Measurements from ENCODE around the gene GOLGA7B. TPM values are rescaled to one million over a fixed set of nuclear protein-coding genes. Genes with fewer than 3 reads are reported as not detected.

The GOLGA7B gene
- total RNA-seq, 1 donor from 2014 or later: under 0.01 TPM

DNA sequence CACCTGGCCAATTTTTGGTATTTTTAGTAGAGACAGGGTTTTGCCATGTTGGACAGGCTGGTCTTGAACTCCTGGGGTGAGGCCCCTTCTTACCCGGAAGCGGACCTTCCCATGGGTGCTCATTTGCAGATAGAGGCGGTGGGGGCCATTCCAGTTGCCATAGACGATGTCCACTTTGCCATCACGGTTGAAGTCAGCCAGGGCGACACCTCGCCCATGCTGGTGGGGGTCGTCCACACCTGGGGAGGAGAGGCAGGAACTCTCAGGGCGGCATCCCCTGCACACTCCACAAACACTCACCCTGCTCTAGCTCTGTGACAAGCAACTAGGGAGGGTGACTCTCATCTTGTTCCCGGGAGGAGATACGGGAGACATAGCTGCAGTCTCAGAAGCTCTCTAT, 54.9 kb downstream of the GOLGA7B start:
- no peak for FAIRE-seq

DNA sequence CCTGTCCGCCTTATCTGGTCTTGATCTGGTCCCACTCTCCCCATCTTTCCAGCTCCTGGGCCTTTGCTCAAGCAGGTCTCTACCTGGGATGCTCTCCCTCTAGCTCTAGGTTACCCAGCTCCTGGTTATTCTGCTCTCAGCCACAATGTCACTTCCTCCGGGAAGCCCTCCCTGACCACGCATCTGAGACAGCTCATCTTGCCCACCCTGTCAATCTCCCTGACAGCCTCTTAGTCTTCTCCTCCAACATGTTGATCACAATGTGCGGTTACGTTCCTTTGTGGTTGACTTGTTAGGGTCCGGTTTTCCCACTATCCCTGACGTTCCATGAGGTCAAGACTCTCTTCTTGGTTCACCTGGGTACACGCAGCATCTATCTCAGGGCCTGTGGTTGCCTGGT, 55.6 kb downstream of the GOLGA7B start:
- Histone ChIP-seq H3K36me3 (ENCODE audit: control insufficient read depth, insufficient read depth, low read length) (no peaks in the 10 kb centered on the region), H3K27me3 (ENCODE audit: control insufficient read depth, insufficient read depth, low read length) (peaks cover 2% of the 10 kb centered on the region), H3K4me3 (ENCODE audit: low read depth, low read length) (no peak overlapping the region)
- TF ChIP-seq CTCF (IDR thresholded peaks at IDR 0.05; ENCODE audit: insufficient read depth, low read length, severe bottlenecking): no peak
- no peak for FAIRE-seq
- no peak for DNase-seq (ENCODE audit: low read depth)

More for the DNA sequence above, 54.9 kb downstream of the GOLGA7B start:
- no peak for TF ChIP-seq CTCF (IDR thresholded peaks at IDR 0.05; ENCODE audit: insufficient read depth, low read length, severe bottlenecking)
- DNase-seq (ENCODE audit: low read depth): no peak
- Histone ChIP-seq H3K4me3 (ENCODE audit: low read depth, low read length) (no peak overlapping the region), H3K36me3 (ENCODE audit: control insufficient read depth, insufficient read depth, low read length) (no peaks in the 10 kb centered on the region), H3K27me3 (ENCODE audit: control insufficient read depth, insufficient read depth, low read length) (peaks cover 2% of the 10 kb centered on the region)

- H3K27me3 ChIP-seq (ENCODE audit: control insufficient read depth, insufficient read depth, low read length): peaks cover 2% of the 10 kb centered on the region
- no peak overlapping the region for H3K4me3 ChIP-seq (ENCODE audit: low read depth, low read length)
- no peak for TF ChIP-seq CTCF (IDR thresholded peaks at IDR 0.05; ENCODE audit: insufficient read depth, low read length, severe bottlenecking)
- DNase-seq (ENCODE audit: low read depth) (no peak), FAIRE-seq (no peak)
- no peaks in the 10 kb centered on the region for H3K36me3 ChIP-seq (ENCODE audit: control insufficient read depth, insufficient read depth, low read length)
Observed at GRCh38 chr10:97907211-97907610, 57.6 kb downstream of the GOLGA7B start.

- no peak for TF ChIP-seq CTCF (IDR thresholded peaks at IDR 0.05; ENCODE audit: insufficient read depth, low read length, severe bottlenecking)
- Histone ChIP-seq H3K36me3 (ENCODE audit: control insufficient read depth, insufficient read depth, low read length) (no peaks in the 10 kb centered on the region), H3K27me3 (ENCODE audit: control insufficient read depth, insufficient read depth, low read length) (peaks cover 2% of the 10 kb centered on the region), H3K4me3 (ENCODE audit: low read depth, low read length) (no peak overlapping the region)
- DNase-seq (ENCODE audit: low read depth) (no peak), FAIRE-seq (no peak)
Observed at GRCh38 chr10:97907830-97908229, 58.2 kb downstream of the GOLGA7B start.

DNA sequence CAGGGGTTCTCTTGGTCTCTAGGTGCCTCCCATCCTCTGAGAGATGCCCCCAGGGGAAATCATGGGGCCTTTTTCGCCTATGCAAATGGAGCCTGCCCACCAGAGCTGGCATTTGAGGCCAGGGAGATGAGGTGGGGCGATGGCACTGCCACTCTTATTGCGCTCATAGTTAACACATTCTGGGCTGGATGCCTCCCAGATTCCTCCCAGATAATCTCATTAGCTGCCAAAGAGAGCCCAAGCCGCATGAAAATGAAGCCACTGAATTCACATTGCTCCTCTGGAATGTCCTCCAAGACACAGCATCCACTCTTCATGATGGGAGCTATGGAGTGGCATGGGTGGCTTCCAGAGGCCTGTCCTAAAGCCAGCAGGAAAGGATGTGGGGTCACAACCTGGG, 61.0 kb downstream of the GOLGA7B start:
- no peak for TF ChIP-seq CTCF (IDR thresholded peaks at IDR 0.05; ENCODE audit: insufficient read depth, low read length, severe bottlenecking)
- Histone ChIP-seq H3K4me3 (ENCODE audit: low read depth, low read length) (no peak overlapping the region), H3K27me3 (ENCODE audit: control insufficient read depth, insufficient read depth, low read length) (peaks cover under 1% of the 10 kb centered on the region), H3K36me3 (ENCODE audit: control insufficient read depth, insufficient read depth, low read length) (no peaks in the 10 kb centered on the region)
- no peak for DNase-seq (ENCODE audit: low read depth)
- no peak for FAIRE-seq

DNA sequence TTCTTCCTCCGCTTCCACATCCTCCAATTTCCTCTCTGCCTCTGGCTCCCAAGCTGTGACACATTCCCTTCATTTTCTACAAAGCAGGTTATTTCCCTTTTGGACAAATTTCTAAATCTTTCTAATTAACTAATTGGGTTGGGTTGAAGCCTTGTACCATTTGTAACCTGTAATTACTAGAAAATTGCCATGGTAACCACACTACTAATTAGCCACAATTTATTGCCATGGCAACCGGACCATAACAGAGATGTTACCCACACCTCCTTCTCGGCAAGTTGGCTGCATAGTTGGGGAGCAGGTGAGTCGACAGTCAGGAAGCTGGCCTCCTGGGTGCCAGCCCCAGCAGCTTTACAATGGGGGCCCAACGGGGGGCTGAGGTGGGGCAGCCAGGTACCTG, 61.6 kb downstream of the GOLGA7B start:
- Histone ChIP-seq H3K4me3 (ENCODE audit: low read depth, low read length) (no peak overlapping the region), H3K36me3 (ENCODE audit: control insufficient read depth, insufficient read depth, low read length) (no peaks in the 10 kb centered on the region), H3K27me3 (ENCODE audit: control insufficient read depth, insufficient read depth, low read length) (peaks cover 3% of the 10 kb centered on the region)
- TF ChIP-seq CTCF (IDR thresholded peaks at IDR 0.05; ENCODE audit: insufficient read depth, low read length, severe bottlenecking): no peak
- FAIRE-seq: no peak
- no peak for DNase-seq (ENCODE audit: low read depth)

All from bronchial epithelial cell (primary cell).